ENCODE data around the gene TRAT1.

- TF ChIP-seq POLR2A (IDR thresholded peaks at IDR 0.05): no peak
- TF ChIP-seq CTCF (IDR thresholded peaks at IDR 0.05): no peak
Measured at GRCh38 chr3:108845709-108846293, 23.2 kb downstream of the TRAT1 start.
